ENCODE results near the gene PPP2R5C.

- TF ChIP-seq CTCF (conservative IDR thresholded peaks at IDR 0.05 in 1 of 2, IDR thresholded peaks at IDR 0.05 in 1 of 2; ENCODE audit: extremely low read depth in 1 of 2, insufficient read depth in 1 of 2, low read depth in 1 of 2, low read length in 2 of 2): no peak
- TF ChIP-seq EZH2 (IDR thresholded peaks at IDR 0.05; ENCODE audit: borderline replicate concordance, low read length): no peak
Observed at GRCh38 chr14:101834397-101834796, 72.9 kb downstream of the PPP2R5C start.
